Natural killer cell (primary cell): ENCODE data around the gene CDC42EP1. TPM values are rescaled to one million over a fixed set of nuclear protein-coding genes. Genes with fewer than 3 reads are reported as not detected.

Experiments used
- ATAC-seq, 3 donors: fragments of 150-1000 bp in 2 of 3; fragments of 200-7000 bp in 1 of 3; cut with Tn5 transposase; 1 replicate in 1 of 3; 2 replicates in 2 of 3; pipeline ENCODE4 v1.10.0; 2021; ENCODE audit warnings: mild to moderate bottlenecking in 2 of 3, moderate library complexity in 2 of 3
- DNase-seq, 2 donors: peaks; one replicate each; pipeline versions ENCODE4 v3.0.0 to v3.0.0-alpha.2; 2013 to 2021; ENCODE audit warnings: mixed read lengths in 1 of 2
- H3K27ac ChIP-seq: one replicate; pipeline ENCODE4 v1.5.1; 2013; ENCODE audit warnings: mild to moderate bottlenecking, low read length
- H3K27me3 ChIP-seq: one replicate; pipeline ENCODE4 v1.6.1; 2013; ENCODE audit warnings: low read length; ENCODE audit not compliant: control insufficient read depth, insufficient read depth
- H3K36me3 ChIP-seq: one replicate; pipeline ENCODE4 v1.6.1; 2013; ENCODE audit warnings: low read length; ENCODE audit not compliant: control insufficient read depth, insufficient read depth
- H3K4me1 ChIP-seq: one replicate; pipeline ENCODE4 v1.6.1; 2013; ENCODE audit warnings: low read length; ENCODE audit not compliant: control insufficient read depth, insufficient read depth
- H3K4me3 ChIP-seq: one replicate; pipeline ENCODE4 v1.5.1; 2013; ENCODE audit warnings: low read length
- H3K9me3 ChIP-seq: one replicate; pipeline ENCODE4 v1.6.1; 2013; ENCODE audit warnings: low read length; ENCODE audit not compliant: control insufficient read depth, insufficient read depth
- H3K27ac Mint-ChIP-seq, 2 donors: one replicate each; pipeline ENCODE4 v1.8.0; 2022; ENCODE audit warnings: mild to moderate bottlenecking in 2 of 2, mixed read lengths in 2 of 2, moderate library complexity in 1 of 2
- H3K27me3 Mint-ChIP-seq, 2 donors: one replicate each; pipeline ENCODE4 v1.8.0; 2022; ENCODE audit warnings: low read depth in 2 of 2, mixed read lengths in 2 of 2
- H3K36me3 Mint-ChIP-seq: one replicate; pipeline ENCODE4 v1.8.0; 2022; ENCODE audit warnings: mixed read lengths
- H3K4me1 Mint-ChIP-seq, 2 donors: one replicate each; pipeline ENCODE4 v1.8.0; 2022; ENCODE audit warnings: mixed read lengths in 2 of 2
- H3K4me3 Mint-ChIP-seq: one replicate; pipeline ENCODE4 v1.8.0; 2022; ENCODE audit warnings: mild to moderate bottlenecking, moderate library complexity, mixed read lengths
- H3K9me3 Mint-ChIP-seq, 2 donors: one replicate each; pipeline ENCODE4 v1.8.0; 2022; ENCODE audit warnings: mixed read lengths in 2 of 2
- CTCF ChIP-seq: fragments of 200-600 bp; IDR thresholded peaks from one replicate; pipeline ENCODE4 v1.8.0; 2022; ENCODE audit warnings: antibody characterized with exemption
- WGBS: methylation state at CpG from one replicate; pipeline ENCODE4 v1.1.7; 2013; ENCODE audit warnings: missing lambda C conversion rate; ENCODE audit not compliant: insufficient coverage; 5-methylcytosine and 5-hydroxymethylcytosine counted together
- intact Hi-C: fragments of 100-400 bp; cut with micrococcal nuclease; formaldehyde crosslinking; loops from one replicate; pipeline ENCODE4 v1.14.2; 2022
- total RNA-seq, 4 donors: library from RNA; stranded (reverse); fragments of 120-200 nt in 1 of 4; gene quantifications; one replicate each; pipeline versions ENCODE4 v1.2.3 to v1.2.4, GENCODE V29; 2013 to 2022

The CDC42EP1 gene
- total RNA-seq, 3 donors from 2014 or later (not counting 1 experiment from before 2014, with no cell fraction given): 0.27 to 0.78 TPM; not detected in 1

- ATAC-seq (peak in 1 of 3 donors; percentile 40), DNase-seq (peak in 1 of 2 donors; percentile 33)
- TF ChIP-seq CTCF: no peak
- H3K9me3 Mint-ChIP-seq: no peaks in the 10 kb centered on the region
- H3K4me1 ChIP-seq: peaks cover 31% of the 10 kb centered on the region
- no peaks in the 10 kb centered on the region for H3K9me3 ChIP-seq
- no peak overlapping the region for H3K4me3 ChIP-seq
- H3K36me3 ChIP-seq: no peaks in the 10 kb centered on the region
- H3K36me3 Mint-ChIP-seq: no peaks in the 10 kb centered on the region
- intact Hi-C loops: no loop called here
- H3K27me3 ChIP-seq: peaks cover 30% of the 10 kb centered on the region
- no peak overlapping the region for H3K27ac ChIP-seq
- H3K27me3 Mint-ChIP-seq: peaks cover 38 to 60% of the 10 kb centered on the region in 2 donors
- WGBS: under 1% methylated on average over 72 of the region's 72 CpGs
- peaks cover 11 to 20% of the 10 kb centered on the region in 2 donors for H3K4me1 Mint-ChIP-seq
- H3K27ac Mint-ChIP-seq: no peak overlapping the region
- peak overlapping the region; percentile 80 for H3K4me3 Mint-ChIP-seq
Measured at GRCh38 chr22:37560608-37561211, 430 bp downstream of the CDC42EP1 start.

- peaks cover 30% of the 10 kb centered on the region for H3K27me3 ChIP-seq
- 3% methylated on average over 56 of the region's 56 CpGs for WGBS
- intact Hi-C loops: no loop called here
- peaks cover 38 to 57% of the 10 kb centered on the region in 2 donors for H3K27me3 Mint-ChIP-seq
- no peaks in the 10 kb centered on the region for H3K36me3 ChIP-seq
- H3K4me1 ChIP-seq: peaks cover 38% of the 10 kb centered on the region
- peaks cover 18 to 27% of the 10 kb centered on the region in 2 donors for H3K4me1 Mint-ChIP-seq
- H3K27ac Mint-ChIP-seq: peak overlapping the region in 1 of 2 donors; percentile 52
- ATAC-seq: peak; percentile 50 to 64 (median 63)
- H3K4me3 Mint-ChIP-seq: peak overlapping the region; percentile 80
- DNase-seq: peak; percentile 76 to 86
- no peak overlapping the region for H3K27ac ChIP-seq
- H3K4me3 ChIP-seq: no peak overlapping the region
- H3K9me3 ChIP-seq: no peaks in the 10 kb centered on the region
- peak; percentile 73 for TF ChIP-seq CTCF
- H3K9me3 Mint-ChIP-seq: no peaks in the 10 kb centered on the region
- H3K36me3 Mint-ChIP-seq: no peaks in the 10 kb centered on the region
Measured at GRCh38 chr22:37561212-37562048, 1.1 kb downstream of the CDC42EP1 start.

GRCh38 chr22:37562049-37562875 is 2.0 kb downstream of the CDC42EP1 start:
- peak overlapping the region; percentile 80 for H3K4me3 Mint-ChIP-seq
- 88% methylated on average over 12 of the region's 14 CpGs for WGBS
- H3K27me3 Mint-ChIP-seq: peaks cover 32 to 51% of the 10 kb centered on the region in 2 donors
- H3K9me3 Mint-ChIP-seq: no peaks in the 10 kb centered on the region
- peaks cover 27 to 31% of the 10 kb centered on the region in 2 donors for H3K4me1 Mint-ChIP-seq
- Histone ChIP-seq H3K27me3 (peaks cover 30% of the 10 kb centered on the region), H3K9me3 (no peaks in the 10 kb centered on the region), H3K27ac (no peak overlapping the region), H3K4me3 (no peak overlapping the region), H3K36me3 (no peaks in the 10 kb centered on the region), H3K4me1 (peaks cover 46% of the 10 kb centered on the region)
- TF ChIP-seq CTCF: no peak
- H3K27ac Mint-ChIP-seq: peak overlapping the region in 1 of 2 donors; percentile 52
- DNase-seq (no peak), ATAC-seq (no peak)
- intact Hi-C loops: no loop called here
- no peaks in the 10 kb centered on the region for H3K36me3 Mint-ChIP-seq
